NCI-H748 (cell line): ENCODE results near the gene ARL6IP6.

Experiments used
- DNase-seq: peaks from one replicate; lab custom pipeline; 2025; ENCODE audit not compliant: unreplicated experiment; lab: John Stamatoyannopoulos, UW

ARL6IP6 gene

GRCh38 chr2:152718076-152718908 lies at the start of gene ARL6IP6:
ARL6IP6 (plus strand) TSS chr2:152718620; CDS start chr2:152718625, 5 bp downstream.
- peak; percentile 97 for DNase-seq

- no peak for DNase-seq
These were observed 44.1 kb upstream of the ARL6IP6 start for GRCh38 chr2:152674334-152674733.

GRCh38 chr2:152676461-152676860 lies 42.0 kb upstream of the ARL6IP6 start:
- no peak for DNase-seq

- DNase-seq, result no peak
These were observed 39.6 kb upstream of the ARL6IP6 start for GRCh38 chr2:152678808-152679207.

GRCh38 chr2:152682663-152683062 lies 35.8 kb upstream of the ARL6IP6 start:
- no peak for DNase-seq

GRCh38 chr2:152683400-152683799 lies 35.0 kb upstream of the ARL6IP6 start:
- no peak for DNase-seq

DNA sequence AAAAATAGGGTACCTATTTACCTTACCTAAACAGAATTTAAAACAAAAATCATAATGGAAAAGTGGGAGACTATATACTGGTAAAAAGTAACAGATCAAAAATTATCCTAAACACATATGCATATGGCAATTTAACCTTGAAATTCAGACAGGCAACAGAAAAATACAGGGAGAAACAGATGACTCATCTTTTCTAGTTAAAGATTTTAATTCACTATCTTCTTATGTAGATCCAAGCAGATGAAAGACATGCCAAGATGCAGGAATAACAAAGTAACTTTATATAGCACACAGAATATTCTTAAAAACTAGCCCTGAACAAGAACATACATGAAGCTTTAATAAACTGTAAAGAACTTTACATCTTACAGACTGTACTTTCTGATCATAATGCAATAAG lies 32.1 kb upstream of the ARL6IP6 start:
- no peak for DNase-seq

GRCh38 chr2:152693033-152693432 lies 25.4 kb upstream of the ARL6IP6 start:
- DNase-seq, result no peak

GRCh38 chr2:152694161-152694661 lies 24.2 kb upstream of the ARL6IP6 start:
- DNase-seq, result no peak

DNA sequence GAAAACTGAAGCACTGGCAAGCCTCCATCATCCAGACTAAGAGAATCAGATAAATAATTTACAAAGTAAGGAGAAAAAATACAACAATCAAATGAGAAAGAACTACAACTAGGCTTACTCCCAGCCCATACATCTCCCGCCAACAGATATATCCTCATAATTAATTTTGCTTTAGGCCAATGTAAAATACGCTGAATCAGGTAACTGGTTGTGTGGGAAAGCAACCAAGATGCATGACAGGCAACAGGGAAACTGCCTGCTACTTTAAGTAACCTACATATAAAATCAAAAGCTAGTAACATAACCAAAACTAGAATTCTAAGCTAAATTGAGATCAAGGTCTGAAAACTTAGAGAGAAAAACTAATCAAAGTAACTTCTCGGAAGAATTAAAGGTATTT lies 22.7 kb upstream of the ARL6IP6 start:
- DNase-seq, result no peak

GRCh38 chr2:152696476-152696875 lies 21.9 kb upstream of the ARL6IP6 start:
- DNase-seq, result no peak

DNA sequence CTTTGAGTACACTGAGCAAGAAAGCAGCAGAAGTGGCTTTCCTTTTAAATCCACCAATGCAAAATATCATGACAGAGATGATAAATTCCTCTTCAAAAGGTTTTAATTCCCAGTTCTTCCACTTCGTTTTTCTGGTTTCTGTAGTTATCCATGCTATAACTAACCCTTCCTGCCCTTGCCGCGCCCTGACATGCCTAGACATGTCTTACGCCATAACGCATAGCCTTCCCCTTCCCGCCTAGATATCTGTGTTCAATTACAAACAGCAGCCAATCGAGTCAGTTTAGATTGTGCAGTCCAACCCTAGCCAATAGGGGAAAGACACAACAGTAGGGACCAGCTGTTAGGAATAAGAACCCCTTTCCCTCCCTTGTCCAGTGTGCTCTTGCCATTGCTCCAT lies 17.2 kb upstream of the ARL6IP6 start:
- DNase-seq, result no peak

GRCh38 chr2:152706477-152707021 lies 11.9 kb upstream of the ARL6IP6 start:
- no peak for DNase-seq

DNA sequence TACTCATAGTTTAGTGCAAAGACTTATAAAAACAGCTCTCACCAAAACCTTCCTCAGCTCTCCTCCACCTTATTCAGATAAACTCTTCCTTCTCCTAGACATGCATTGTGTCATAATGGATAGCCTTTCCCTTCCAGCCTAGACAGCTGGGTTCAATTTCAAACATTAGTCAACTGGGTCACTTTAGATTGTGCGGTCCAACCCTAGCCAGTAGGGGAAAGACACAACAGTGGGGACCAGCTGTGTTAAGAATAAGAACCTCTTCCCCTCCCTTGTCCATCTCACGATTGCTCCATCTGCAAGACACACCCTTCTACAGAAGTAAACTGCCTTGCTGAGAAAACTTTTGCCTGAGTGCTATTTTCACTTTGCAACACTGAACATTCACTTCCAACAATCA lies 9.7 kb upstream of the ARL6IP6 start:
- DNase-seq, result no peak

DNA sequence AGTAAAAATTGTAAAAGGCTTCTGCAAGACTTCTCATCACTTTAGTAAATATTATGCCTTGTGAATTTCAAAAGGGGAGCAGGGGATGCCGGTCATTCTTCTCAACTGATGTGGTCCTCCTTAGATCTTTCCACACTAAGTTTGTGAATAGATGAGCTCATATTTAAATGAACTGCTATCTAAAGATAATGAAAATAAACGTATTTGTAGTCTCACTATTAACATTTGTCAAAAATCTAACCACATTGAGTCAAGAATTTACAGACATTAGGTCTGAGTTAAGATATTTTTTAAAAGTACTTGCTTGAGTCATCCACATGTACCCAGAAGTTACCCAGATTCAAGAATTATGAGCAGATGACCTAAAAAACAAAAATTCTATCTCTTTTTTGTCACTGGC lies 7.7 kb upstream of the ARL6IP6 start:
- DNase-seq, result no peak

GRCh38 chr2:152715112-152715511 lies 3.3 kb upstream of the ARL6IP6 start:
- no peak for DNase-seq

DNA sequence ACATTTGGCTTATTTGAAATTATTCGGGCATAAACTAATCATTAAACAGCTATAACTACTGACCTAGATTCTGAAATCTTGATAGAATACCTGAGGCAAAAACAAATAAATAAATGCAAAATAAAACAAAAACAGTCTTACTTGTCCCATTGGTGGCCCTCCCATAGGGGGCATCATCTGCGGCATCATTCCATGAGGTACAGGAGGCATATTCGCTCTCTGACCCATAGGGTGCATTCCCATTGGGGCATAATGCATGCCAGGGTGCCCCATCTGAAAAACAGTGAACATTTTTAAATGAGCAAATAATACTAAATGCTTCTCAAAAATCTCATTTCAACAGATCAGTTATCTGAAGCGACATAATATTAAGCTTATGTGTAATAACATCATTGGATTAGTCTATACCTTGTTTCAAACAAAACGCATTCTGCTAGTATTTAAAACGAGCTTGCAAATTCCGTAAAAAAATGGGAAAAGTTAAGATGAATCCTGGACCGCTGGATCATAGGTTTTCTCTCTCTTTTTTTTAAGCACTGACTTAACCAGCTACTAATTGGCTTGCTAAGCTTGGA lies 2.5 kb upstream of the ARL6IP6 start:
- DNase-seq, result peak; percentile 51

GRCh38 chr2:152716805-152717227 lies 1.6 kb upstream of the ARL6IP6 start:
- peak; percentile 49 for DNase-seq

GRCh38 chr2:152717228-152718075 lies 968 bp upstream of the ARL6IP6 start, which contains the start of gene PRPF40A:
PRPF40A (minus strand) TSS chr2:152717461; CDS start chr2:152717439, 22 bp downstream.
- peak; percentile 98 for DNase-seq

DNA sequence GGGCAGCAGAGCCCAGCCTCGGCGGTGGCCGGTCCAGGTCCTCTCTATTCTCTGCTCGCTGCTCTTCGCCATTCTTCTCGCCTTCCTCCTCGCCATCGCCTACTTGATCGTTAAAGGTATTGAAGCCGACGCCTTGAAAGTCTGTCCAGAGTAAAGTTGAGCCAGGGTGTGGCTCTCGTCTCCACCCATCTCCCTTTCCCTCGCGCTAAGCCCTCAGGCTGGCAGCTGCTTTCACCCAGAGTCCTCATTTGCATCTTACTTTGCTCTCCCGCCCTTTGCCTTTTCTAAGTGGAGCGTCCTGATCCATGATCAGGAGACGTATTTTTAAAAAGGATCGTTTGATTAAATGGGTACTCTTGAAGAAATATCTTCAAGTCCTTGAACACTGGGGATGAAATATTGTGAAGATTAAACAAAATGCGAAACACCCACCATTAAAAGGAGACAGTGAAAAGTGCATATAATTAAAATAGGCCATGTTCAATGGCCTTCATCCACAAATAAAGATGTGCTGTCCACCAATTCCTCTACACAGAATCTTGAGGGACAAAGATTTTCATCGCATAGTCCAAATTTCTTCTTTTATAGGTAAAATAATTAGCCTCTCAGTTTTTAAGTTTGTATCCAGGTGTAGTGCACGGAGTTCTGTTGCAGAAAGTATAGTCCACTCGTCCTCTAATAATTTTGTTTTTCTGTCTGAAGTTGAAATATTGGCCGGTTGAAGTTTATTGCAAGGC lies 657 bp downstream of the ARL6IP6 start:
- DNase-seq, result peak; percentile 87
